Spinal cord (tissue), 10 donors: ENCODE data around the gene CELF5. TPM values are rescaled to one million over a fixed set of nuclear protein-coding genes. Genes with fewer than 3 reads are reported as not detected.

Experiments used
- DNase-seq, 6 donors: peaks; one replicate each; pipeline versions ENCODE4 v3.0.0 to v3.0.0-alpha.2; 2013 to 2015; ENCODE audit warnings: low spot score in 6 of 6, low read depth in 4 of 6
- H3K27ac ChIP-seq: one replicate; pipeline ENCODE4 v1.5.1; 2013; ENCODE audit warnings: low read depth, low read length, control low read depth
- H3K27me3 ChIP-seq: one replicate; pipeline ENCODE4 v1.6.1; 2013; ENCODE audit warnings: low read length; ENCODE audit not compliant: control insufficient read depth, insufficient read depth
- H3K36me3 ChIP-seq: one replicate; pipeline ENCODE4 v1.6.1; 2013; ENCODE audit warnings: low read length; ENCODE audit not compliant: control insufficient read depth, insufficient read depth
- H3K4me1 ChIP-seq: one replicate; pipeline ENCODE4 v1.6.1; 2013; ENCODE audit warnings: low read length; ENCODE audit not compliant: control insufficient read depth, insufficient read depth
- H3K4me3 ChIP-seq: one replicate; pipeline ENCODE4 v1.5.1; 2013; ENCODE audit warnings: low read depth, low read length, control low read depth
- H3K9me3 ChIP-seq: one replicate; pipeline ENCODE4 v1.6.1; 2013; ENCODE audit warnings: low read length; ENCODE audit not compliant: control insufficient read depth, insufficient read depth
- WGBS: methylation state at CpG from one replicate; pipeline ENCODE4 v1.1.5; 2013; ENCODE audit warnings: missing lambda C conversion rate; ENCODE audit not compliant: insufficient coverage; 5-methylcytosine and 5-hydroxymethylcytosine counted together
- long read RNA-seq, 4 donors: transcript quantifications; one replicate each; lab custom pipeline, GENCODE V29; 2026
- polyA plus RNA-seq, 2 donors: library from polyadenylated mRNA; unstranded; fragments of 120-200 nt; gene quantifications; one replicate each; pipeline ENCODE4 v1.2.1, GENCODE V29; 2013; ENCODE audit not compliant: insufficient read length in 2 of 2
- total RNA-seq, 2 donors: library from RNA; depleted of rRNA in 1 of 2; stranded (reverse); fragments of 120-200 nt in 1 of 2; fragments of >200 nt in 1 of 2; gene quantifications; one replicate each; pipeline versions ENCODE4 v1.2.3 to v1.2.4, GENCODE V29; 2013 to 2014
- donor health status: healthy.

Gene CELF5
- total RNA-seq, result 10 to 100 TPM; 12.7 to 18.9 TPM
- polyA plus RNA-seq, result 10 to 100 TPM; 81.8 to 85.8 TPM
- long read RNA-seq, donor 1, partial matches to known transcripts, result 0 of 2 reads
- long read RNA-seq, donor 1, other reads (novel, unspliced or antisense), result 0 of 2 reads
- long read RNA-seq, donor 2, partial matches to known transcripts, result 0 of 1 reads
- long read RNA-seq, donor 2, other reads (novel, unspliced or antisense), result 0 of 1 reads
- long read RNA-seq, donor 3, result 0 reads
- long read RNA-seq, donor 4, result 0 reads

DNA sequence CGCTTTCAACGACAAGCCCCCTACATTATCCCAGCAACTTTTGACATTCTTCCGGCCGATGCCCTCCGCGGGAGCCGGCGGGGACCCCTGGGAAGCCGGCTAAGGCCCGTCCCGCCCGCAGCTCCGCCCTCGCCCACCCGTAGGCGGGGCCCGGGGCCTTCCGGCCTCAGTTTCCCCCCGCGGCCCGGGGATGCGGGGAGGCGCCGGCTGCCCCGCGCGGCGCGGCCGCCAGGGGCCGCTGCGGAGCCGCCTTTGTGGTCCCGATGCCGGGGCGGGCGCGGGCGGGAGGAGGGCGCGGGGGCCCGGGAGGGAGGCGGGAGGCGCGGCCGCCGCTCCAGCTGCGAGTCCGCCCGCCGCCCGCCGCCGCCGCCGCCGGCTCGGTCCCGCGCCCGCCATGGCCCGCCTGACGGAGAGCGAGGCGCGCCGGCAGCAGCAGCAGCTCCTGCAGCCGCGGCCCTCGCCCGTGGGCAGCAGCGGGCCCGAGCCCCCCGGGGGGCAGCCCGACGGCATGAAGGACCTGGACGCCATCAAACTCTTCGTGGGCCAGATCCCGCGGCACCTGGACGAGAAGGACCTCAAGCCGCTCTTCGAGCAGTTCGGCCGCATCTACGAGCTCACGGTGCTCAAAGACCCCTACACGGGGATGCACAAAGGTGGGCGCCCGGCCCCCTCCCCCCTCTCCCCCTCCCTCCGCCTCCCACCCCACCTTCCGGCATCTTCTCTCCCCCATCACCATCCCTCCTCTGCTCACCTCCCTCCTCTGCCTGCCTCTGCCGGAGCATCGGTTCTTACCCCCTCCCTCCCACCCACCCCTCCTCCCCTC is at the start of gene CELF5:
Gene CELF5, plus strand, starts transcription at position 316 of the 823 bp plus-strand sequence. Its CDS starts 79 bp downstream, at position 395.
- Histone ChIP-seq H3K27ac (no peak within 1 kb of the TSS), H3K4me3 (peak within 1 kb of the TSS; percentile 42), H3K36me3 (peaks cover 4% of the 10 kb centered on the region), H3K4me1 (peaks cover 40% of the 10 kb centered on the region), H3K27me3 (no peaks in the 10 kb centered on the region), H3K9me3 (no peaks in the 10 kb centered on the region)
- peak in 2 of 6 donors; percentile 89 for DNase-seq
- WGBS, result under 1% methylated on average over 82 of the region's 94 CpGs

DNA sequence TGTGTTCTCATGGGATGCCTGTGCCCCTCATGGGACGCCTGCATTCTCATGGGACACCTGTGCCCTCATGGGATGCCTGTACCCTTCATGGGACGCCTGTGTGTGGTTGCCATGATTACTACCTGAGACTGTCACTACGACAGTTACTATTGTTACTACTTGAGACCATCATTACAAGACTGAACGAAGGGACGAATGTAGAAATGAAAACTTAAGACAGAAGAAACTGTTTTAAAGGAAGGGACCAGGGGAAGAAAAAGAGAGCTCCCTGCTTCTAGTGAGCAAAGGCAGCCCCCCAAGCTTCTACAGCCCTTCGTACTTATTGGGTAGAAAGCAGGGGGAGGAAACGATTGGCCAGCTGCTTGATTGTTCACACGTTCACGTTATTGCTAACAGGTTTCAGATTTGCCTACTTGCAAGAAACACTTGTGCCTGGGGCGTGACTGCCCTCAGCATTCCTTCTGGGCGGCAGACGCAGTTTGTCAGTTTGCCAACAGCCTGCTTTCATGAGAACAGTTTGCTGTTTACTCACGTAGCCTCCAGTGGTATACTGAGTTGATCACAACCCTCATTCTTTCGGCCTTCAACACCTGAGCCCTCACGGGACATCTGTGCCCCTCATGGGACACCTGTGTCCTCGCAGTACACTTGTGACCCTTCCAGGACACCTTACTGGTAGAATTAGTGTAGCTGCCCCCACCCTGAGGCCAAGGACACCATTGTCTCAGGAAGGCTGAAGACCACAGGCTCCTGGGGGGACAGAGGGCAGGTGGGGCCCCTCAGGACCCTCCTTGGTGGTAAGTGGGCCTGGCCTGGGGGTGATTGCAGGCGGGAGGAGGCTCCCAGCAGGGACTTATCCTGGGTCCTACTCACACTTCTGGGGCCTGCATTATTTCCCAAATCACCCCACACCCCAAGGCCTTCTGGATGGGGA is 48.4 kb upstream of the CELF5 start:
- DNase-seq, result no peak
- Histone ChIP-seq H3K36me3 (no peaks in the 10 kb centered on the region), H3K4me1 (no peaks in the 10 kb centered on the region), H3K4me3 (no peak overlapping the region), H3K9me3 (no peaks in the 10 kb centered on the region), H3K27ac (no peak overlapping the region), H3K27me3 (no peaks in the 10 kb centered on the region)
- WGBS, result 75% methylated on average over 12 of the region's 17 CpGs

DNA sequence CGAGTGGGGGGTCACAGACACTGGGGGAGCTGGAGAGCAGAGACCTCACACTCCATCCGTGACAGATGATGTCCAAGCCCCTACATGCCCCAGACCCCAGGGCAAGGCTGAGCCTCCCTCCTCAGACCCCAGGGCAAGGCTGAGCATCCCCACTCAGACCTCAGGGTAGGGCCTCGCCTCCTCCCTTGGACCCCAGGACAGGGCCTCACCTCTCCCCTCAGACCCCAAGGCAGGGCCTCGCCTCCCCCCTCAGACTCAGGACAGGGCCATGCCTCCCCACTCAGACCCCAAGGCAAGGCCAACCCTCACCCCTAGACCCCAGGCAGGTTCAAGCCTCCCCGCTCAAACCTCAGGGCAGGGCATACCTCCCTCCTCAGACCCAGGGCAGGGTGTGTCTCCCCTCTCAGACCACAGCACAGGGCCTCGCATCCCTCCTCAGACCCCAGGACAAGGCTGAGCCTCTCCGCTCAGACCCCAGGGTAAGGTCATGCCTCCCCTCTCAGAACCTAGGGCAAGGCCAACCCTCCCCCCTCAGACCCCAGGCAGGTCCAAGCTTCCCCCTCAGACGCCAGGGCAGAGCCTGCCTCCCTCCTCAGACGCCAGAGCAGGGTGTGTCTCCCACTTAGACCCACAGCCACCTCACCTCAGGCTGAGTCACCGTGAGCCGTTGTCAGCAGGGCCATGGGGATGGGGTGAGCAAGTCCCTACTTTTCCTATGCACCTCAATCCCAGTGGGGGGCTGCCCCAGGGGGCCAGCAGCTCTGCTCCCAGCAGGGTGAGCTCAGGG is 47.6 kb upstream of the CELF5 start:
- DNase-seq, result no peak
- H3K36me3 ChIP-seq, result no peaks in the 10 kb centered on the region
- H3K27ac ChIP-seq, result no peak overlapping the region
- H3K4me3 ChIP-seq, result no peak overlapping the region
- WGBS, result 77% methylated on average over 6 of the region's 11 CpGs
- no peaks in the 10 kb centered on the region for H3K9me3 ChIP-seq
- H3K27me3 ChIP-seq, result no peaks in the 10 kb centered on the region
- H3K4me1 ChIP-seq, result no peaks in the 10 kb centered on the region

DNA sequence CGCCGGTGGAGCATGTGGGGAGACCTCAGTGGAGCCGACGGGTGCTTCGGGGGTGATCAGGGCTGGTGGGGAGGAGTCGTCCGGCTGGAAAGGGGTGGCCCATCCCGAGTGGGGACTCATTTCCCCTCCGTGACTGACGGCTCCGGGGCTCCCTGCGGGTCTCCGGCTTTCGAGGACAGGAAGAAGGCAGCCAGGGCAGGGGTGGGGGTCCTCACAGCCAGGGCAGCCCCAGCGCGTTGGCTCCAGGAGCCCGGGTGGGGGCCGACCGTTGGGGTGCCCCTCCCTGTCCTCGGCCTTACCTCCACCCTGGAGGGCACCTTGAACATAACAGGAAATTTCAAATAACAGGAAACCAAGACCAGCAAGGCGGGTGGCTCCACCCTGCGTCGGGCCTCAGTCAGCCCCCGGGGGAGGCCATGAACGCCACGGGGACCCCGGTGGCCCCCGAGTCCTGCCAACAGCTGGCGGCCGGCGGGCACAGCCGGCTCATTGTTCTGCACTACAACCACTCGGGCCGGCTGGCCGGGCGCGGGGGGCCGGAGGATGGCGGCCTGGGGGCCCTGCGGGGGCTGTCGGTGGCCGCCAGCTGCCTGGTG is 46.0 kb upstream of the CELF5 start, which contains the start of gene S1PR4:
Gene S1PR4, plus strand, starts transcription at position 393 of the 596 bp plus-strand sequence. Its CDS starts 24 bp downstream, at position 417.
- no peak within 1 kb of the TSS for H3K4me3 ChIP-seq
- H3K36me3 ChIP-seq, result no peaks in the 10 kb centered on the region
- H3K9me3 ChIP-seq, result no peaks in the 10 kb centered on the region
- no peak for DNase-seq
- H3K4me1 ChIP-seq, result no peaks in the 10 kb centered on the region
- H3K27me3 ChIP-seq, result no peaks in the 10 kb centered on the region
- no peak within 1 kb of the TSS for H3K27ac ChIP-seq
- WGBS, result 69% methylated on average over 40 of the region's 42 CpGs

DNA sequence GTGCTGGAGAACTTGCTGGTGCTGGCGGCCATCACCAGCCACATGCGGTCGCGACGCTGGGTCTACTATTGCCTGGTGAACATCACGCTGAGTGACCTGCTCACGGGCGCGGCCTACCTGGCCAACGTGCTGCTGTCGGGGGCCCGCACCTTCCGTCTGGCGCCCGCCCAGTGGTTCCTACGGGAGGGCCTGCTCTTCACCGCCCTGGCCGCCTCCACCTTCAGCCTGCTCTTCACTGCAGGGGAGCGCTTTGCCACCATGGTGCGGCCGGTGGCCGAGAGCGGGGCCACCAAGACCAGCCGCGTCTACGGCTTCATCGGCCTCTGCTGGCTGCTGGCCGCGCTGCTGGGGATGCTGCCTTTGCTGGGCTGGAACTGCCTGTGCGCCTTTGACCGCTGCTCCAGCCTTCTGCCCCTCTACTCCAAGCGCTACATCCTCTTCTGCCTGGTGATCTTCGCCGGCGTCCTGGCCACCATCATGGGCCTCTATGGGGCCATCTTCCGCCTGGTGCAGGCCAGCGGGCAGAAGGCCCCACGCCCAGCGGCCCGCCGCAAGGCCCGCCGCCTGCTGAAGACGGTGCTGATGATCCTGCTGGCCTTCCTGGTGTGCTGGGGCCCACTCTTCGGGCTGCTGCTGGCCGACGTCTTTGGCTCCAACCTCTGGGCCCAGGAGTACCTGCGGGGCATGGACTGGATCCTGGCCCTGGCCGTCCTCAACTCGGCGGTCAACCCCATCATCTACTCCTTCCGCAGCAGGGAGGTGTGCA is 45.3 kb upstream of the CELF5 start:
- no peak overlapping the region for H3K27ac ChIP-seq
- H3K4me1 ChIP-seq, result peaks cover under 1% of the 10 kb centered on the region
- WGBS, result 88% methylated on average over 51 of the region's 52 CpGs
- H3K4me3 ChIP-seq, result no peak overlapping the region
- H3K27me3 ChIP-seq, result no peaks in the 10 kb centered on the region
- no peaks in the 10 kb centered on the region for H3K36me3 ChIP-seq
- no peak for DNase-seq
- H3K9me3 ChIP-seq, result no peaks in the 10 kb centered on the region

DNA sequence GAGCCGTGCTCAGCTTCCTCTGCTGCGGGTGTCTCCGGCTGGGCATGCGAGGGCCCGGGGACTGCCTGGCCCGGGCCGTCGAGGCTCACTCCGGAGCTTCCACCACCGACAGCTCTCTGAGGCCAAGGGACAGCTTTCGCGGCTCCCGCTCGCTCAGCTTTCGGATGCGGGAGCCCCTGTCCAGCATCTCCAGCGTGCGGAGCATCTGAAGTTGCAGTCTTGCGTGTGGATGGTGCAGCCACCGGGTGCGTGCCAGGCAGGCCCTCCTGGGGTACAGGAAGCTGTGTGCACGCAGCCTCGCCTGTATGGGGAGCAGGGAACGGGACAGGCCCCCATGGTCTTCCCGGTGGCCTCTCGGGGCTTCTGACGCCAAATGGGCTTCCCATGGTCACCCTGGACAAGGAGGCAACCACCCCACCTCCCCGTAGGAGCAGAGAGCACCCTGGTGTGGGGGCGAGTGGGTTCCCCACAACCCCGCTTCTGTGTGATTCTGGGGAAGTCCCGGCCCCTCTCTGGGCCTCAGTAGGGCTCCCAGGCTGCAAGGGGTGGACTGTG is 44.6 kb upstream of the CELF5 start:
- 86% methylated on average over 31 of the region's 31 CpGs for WGBS
- no peak for DNase-seq
- no peaks in the 10 kb centered on the region for H3K36me3 ChIP-seq

DNA sequence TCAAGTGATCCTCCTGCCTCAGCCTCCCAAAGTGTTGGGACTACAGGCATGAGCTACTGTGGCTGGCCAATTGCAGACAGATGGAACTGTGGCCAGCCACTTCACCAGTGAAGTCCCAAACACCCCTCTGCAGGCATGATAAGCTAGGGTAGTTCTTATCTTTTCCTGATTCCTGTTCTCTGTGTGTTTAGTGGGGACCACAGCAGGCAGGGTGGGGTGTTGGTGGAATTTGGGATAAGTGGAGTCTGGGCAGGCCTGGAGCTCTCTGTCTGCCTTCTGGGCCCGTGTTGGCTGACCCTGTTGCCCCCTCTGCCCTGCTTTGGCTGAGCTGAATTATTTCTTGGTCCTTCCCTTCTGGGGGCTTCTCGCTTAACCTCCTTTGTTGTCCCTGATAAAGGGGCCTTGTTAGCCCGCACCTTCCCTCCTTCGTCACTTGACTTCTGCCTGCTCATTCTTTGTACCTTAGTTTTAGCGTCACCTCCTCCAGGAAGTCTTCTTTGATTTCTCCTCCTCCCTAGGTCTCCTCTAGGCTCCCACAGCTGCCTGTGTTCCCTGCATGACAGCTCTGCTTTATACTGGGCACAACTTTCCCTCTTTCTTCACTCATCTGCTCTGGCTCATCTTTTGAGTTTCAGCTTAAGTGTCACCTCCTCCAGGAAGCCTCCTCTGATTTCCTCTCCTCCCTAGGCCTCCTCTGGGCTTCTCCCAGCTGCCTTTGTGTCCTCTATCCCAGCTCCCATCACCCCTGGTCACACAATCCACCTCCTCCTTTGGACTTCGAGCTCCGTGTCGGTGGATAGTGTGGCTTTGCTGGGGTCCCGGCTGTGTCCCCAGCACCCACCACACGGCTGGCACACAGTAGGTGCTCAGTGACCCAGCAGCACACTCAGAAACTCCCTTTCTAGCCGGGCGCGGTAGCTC is 40.5 kb upstream of the CELF5 start:
- no peak for DNase-seq
- WGBS, result 74% methylated on average over 13 of the region's 13 CpGs
- H3K27me3 ChIP-seq, result no peaks in the 10 kb centered on the region
- peaks cover 16% of the 10 kb centered on the region for H3K36me3 ChIP-seq
- H3K4me1 ChIP-seq, result peaks cover 29% of the 10 kb centered on the region
- H3K27ac ChIP-seq, result no peak overlapping the region
- H3K9me3 ChIP-seq, result no peaks in the 10 kb centered on the region
- no peak overlapping the region for H3K4me3 ChIP-seq

More for the DNA sequence above, 44.6 kb upstream of the CELF5 start:
- Histone ChIP-seq H3K4me3 (no peak overlapping the region), H3K9me3 (no peaks in the 10 kb centered on the region), H3K27ac (no peak overlapping the region), H3K27me3 (no peaks in the 10 kb centered on the region), H3K4me1 (peaks cover 7% of the 10 kb centered on the region)
